MM.1S (cell line): ENCODE data around the gene HOMER1.

Experiments used
- EZH2 ChIP-seq: fragments of 300-600 bp; sonication (generic); optimal IDR thresholded peaks from 2 replicates; pipeline ENCODE3; 2017; ENCODE audit warnings: low read depth, mild to moderate bottlenecking, antibody characterized with exemption, low read length, mixed read lengths
- EZH2phosphoT487 ChIP-seq: fragments of 300-600 bp; sonication (generic); IDR thresholded peaks from 2 replicates; pipeline ENCODE4 v1.6.1; 2018; ENCODE audit warnings: antibody characterized with exemption, low read length
- TF ChIP-seq, protein P1 (sequence below): fragments of 300-600 bp; sonication (generic); IDR thresholded peaks from 2 replicates; pipeline ENCODE4 v1.5.1; 2016; ENCODE audit warnings: antibody characterized with exemption, low read length, mixed read lengths

DNA sequence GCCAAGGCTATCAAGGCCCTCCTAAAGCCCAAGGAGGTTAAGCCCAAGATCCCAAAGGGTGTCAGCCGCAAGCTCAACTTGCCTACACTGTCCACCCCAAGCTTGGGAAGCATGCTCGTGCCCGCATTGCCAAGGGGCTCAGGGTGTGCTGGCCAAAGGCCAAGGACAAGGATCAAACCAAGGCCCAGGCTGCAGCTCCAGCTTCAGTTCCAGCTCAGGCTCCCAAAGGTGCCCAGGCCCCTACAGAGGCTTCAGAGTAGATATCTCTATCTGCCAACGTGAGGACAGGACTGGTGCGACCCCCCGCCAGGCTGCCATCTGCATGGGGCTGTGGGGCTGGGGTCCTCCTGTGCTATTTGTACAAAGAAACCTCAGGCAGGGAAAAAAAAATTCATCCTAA, 3.3 kb downstream of the HOMER1 start:
- TF ChIP-seq, protein P1, sequence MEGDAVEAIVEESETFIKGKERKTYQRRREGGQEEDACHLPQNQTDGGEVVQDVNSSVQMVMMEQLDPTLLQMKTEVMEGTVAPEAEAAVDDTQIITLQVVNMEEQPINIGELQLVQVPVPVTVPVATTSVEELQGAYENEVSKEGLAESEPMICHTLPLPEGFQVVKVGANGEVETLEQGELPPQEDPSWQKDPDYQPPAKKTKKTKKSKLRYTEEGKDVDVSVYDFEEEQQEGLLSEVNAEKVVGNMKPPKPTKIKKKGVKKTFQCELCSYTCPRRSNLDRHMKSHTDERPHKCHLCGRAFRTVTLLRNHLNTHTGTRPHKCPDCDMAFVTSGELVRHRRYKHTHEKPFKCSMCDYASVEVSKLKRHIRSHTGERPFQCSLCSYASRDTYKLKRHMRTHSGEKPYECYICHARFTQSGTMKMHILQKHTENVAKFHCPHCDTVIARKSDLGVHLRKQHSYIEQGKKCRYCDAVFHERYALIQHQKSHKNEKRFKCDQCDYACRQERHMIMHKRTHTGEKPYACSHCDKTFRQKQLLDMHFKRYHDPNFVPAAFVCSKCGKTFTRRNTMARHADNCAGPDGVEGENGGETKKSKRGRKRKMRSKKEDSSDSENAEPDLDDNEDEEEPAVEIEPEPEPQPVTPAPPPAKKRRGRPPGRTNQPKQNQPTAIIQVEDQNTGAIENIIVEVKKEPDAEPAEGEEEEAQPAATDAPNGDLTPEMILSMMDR = no peak
- TF ChIP-seq EZH2 = no peak
- TF ChIP-seq EZH2phosphoT487 = no peak
